WTC11 (cell line): Measurements from ENCODE around the gene USP2. TPM values are rescaled to one million over a fixed set of nuclear protein-coding genes. Genes with fewer than 3 reads are reported as not detected.

Experiments
- ATAC-seq: fragments of 200-7000 bp; cut with Tn5 transposase; 2 replicates; pipeline ENCODE4 v1.10.0; 2021; ENCODE audit warnings: mild to moderate bottlenecking, moderate library complexity
- CTCF ChIA-PET: fragments of 300-600 bp; sonication (Branson Sonifier 250); formaldehyde crosslinking; loops from one replicate; lab custom pipeline; 2021; ENCODE audit warnings: antibody characterized with exemption; lab: Charles Lee
- POLR2A ChIA-PET: fragments of 350-600 bp; sonication (Branson Sonifier 250); formaldehyde crosslinking; loops from one replicate; lab custom pipeline; 2021; ENCODE audit warnings: antibody characterized with exemption; lab: Charles Lee
- DNase-seq: peaks from one replicate; pipeline ENCODE4 v3.0.0; 2021; ENCODE audit warnings: low spot score
- H3K27ac Mint-ChIP-seq: 2 replicates; pipeline ENCODE4 v1.8.0; 2021; ENCODE audit warnings: mixed read lengths
- H3K27me3 Mint-ChIP-seq: 2 replicates; pipeline ENCODE4 v1.8.0; 2021; ENCODE audit warnings: low read depth, mild to moderate bottlenecking, moderate library complexity, mixed read lengths
- H3K36me3 Mint-ChIP-seq: 2 replicates; pipeline ENCODE4 v1.8.0; 2021; ENCODE audit warnings: mixed read lengths
- H3K4me1 Mint-ChIP-seq: 2 replicates; pipeline ENCODE4 v1.8.0; 2022; ENCODE audit warnings: mixed read lengths
- H3K4me3 Mint-ChIP-seq: 2 replicates; pipeline ENCODE4 v1.8.0; 2021; ENCODE audit warnings: mild to moderate bottlenecking, moderate library complexity, mixed read lengths
- H3K9me3 Mint-ChIP-seq: 2 replicates; pipeline ENCODE4 v1.8.0; 2021; ENCODE audit warnings: mixed read lengths
- ATF6 ChIP-seq: sonication (generic); formaldehyde crosslinking; IDR thresholded peaks from 2 replicates; pipeline ENCODE4 v1.8.1; 2023; ENCODE audit warnings: mild to moderate bottlenecking, missing genetic modification reagents
- ZBTB21 ChIP-seq: sonication (generic); formaldehyde crosslinking; IDR thresholded peaks from 2 replicates; pipeline ENCODE4 v1.8.1; 2023; ENCODE audit warnings: mild to moderate bottlenecking, missing genetic modification reagents, borderline replicate concordance
- ZBTB43 ChIP-seq: sonication (generic); formaldehyde crosslinking; IDR thresholded peaks from 2 replicates; pipeline ENCODE4 v1.8.1; 2023; ENCODE audit warnings: mild to moderate bottlenecking, missing genetic modification reagents
- ZNF121 ChIP-seq: sonication (generic); formaldehyde crosslinking; IDR thresholded peaks from 2 replicates; pipeline ENCODE4 v1.8.0; 2023; ENCODE audit warnings: missing genetic modification reagents
- ZNF281 ChIP-seq: sonication (generic); formaldehyde crosslinking; IDR thresholded peaks from 2 replicates; pipeline ENCODE4 v1.8.0; 2023; ENCODE audit warnings: mild to moderate bottlenecking, missing genetic modification reagents
- ZNF317 ChIP-seq: sonication (generic); formaldehyde crosslinking; IDR thresholded peaks from 2 replicates; pipeline ENCODE4 v1.8.1; 2023; ENCODE audit warnings: low read depth, mild to moderate bottlenecking, moderate library complexity, missing genetic modification reagents, borderline replicate concordance
- total RNA-seq: library from RNA; stranded (reverse); gene quantifications from 3 replicates; pipeline ENCODE4 v1.2.3, GENCODE V29; 2021
- TF ChIP-seq, protein P1 (sequence below): fragments of 250-450 bp; sonication (Bioruptor Pico); conservative IDR thresholded peaks from 2 replicates; pipeline ENCODE4 v1.9.0; 2021; ENCODE audit warnings: mild to moderate bottlenecking
- TF ChIP-seq, protein P2 (sequence below): sonication (generic); formaldehyde crosslinking; IDR thresholded peaks from 2 replicates; pipeline ENCODE4 v1.8.0; 2023; ENCODE audit warnings: missing genetic modification reagents, mild to moderate bottlenecking, borderline replicate concordance

Gene USP2
- total RNA-seq, 1 experiment from 2014 or later, result 8.0 TPM

- TF ChIP-seq ZBTB43 (CRISPR knock-in tag) (no peak), ZBTB21 (CRISPR knock-in tag) (no peak), ZNF317 (CRISPR knock-in tag) (no peak), ATF6 (CRISPR knock-in tag) (no peak), ZNF281 (CRISPR knock-in tag) (no peak)
- TF ChIP-seq, protein P1, sequence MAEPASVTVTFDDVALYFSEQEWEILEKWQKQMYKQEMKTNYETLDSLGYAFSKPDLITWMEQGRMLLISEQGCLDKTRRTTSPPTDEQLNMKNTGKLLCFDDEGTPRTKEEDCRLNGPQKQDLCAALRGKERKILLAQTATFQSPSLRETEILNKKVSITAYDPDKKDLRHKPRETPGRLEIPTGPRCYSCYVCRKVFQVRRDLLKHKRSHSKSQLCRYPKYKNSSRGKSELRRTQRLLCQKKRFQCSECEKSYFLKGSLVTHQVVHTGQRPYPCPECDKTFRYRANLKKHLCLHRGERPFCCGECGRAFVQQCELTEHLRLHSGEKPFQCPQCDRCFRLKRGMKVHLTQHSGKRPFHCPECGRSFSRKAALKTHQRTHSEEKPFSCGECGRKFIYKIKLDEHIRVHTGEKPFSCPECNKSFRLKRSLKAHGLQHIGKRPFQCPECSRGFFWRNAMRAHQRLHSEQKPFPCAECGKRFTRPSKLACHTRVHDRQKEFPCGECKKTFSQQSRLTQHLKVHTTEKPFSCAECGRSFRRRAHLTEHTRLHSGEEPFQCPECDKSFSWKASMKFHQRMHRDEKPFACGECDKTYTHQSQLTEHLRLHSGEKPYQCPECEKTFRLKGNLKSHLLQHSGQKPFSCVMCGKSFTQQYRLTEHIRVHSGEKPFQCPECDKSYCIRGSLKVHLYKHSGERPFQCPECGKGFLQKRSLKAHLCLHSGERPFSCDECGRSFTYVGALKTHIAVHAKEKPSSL (CRISPR knock-in tag), result no peak
Measured at GRCh38 chr11:119419246-119419645, 37.8 kb upstream of the USP2 start (continued).

DNA sequence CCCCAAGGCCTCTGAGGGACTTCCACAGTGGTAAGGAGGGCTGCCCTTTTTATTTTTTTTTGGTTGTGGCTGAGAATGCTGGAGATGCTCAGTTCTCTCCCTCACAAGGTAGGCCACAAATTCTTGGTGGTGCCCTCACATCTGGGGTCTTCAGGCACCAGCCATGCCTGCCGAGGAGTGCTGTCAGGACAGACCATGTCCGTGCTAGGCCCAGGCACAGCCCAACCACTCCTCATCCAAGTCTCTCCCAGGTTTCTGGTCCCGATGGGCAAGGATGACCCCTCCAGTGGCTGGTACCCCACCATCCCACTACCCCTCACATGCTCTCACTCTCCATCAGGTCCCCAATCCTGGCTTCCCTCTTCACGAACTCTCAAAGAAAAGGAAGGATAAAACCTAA is 37.3 kb upstream of the USP2 start:
- ATAC-seq (no peak), DNase-seq (no peak)
- Mint-ChIP-seq H3K27me3 (peaks cover 3% of the 10 kb centered on the region; the same call in 1 of the 2 replicates), H3K9me3 (peaks cover 5% of the 10 kb centered on the region), H3K4me1 (peaks cover 61% of the 10 kb centered on the region), H3K4me3 (peak overlapping the region; percentile 29; the same call in 1 of the 2 replicates), H3K27ac (peak overlapping the region; percentile 97), H3K36me3 (peaks cover 42% of the 10 kb centered on the region)
- CTCF ChIA-PET, result interaction anchor here (2.6 to 7.0 kb wide), 2 partner anchors 56 to 80 kb away, joined by 14 to 43 read pairs; no protein-coding TSS in a partner anchor
- POLR2A ChIA-PET, result no interaction called here
- no peak for TF ChIP-seq ZNF121
- TF ChIP-seq, protein P2, sequence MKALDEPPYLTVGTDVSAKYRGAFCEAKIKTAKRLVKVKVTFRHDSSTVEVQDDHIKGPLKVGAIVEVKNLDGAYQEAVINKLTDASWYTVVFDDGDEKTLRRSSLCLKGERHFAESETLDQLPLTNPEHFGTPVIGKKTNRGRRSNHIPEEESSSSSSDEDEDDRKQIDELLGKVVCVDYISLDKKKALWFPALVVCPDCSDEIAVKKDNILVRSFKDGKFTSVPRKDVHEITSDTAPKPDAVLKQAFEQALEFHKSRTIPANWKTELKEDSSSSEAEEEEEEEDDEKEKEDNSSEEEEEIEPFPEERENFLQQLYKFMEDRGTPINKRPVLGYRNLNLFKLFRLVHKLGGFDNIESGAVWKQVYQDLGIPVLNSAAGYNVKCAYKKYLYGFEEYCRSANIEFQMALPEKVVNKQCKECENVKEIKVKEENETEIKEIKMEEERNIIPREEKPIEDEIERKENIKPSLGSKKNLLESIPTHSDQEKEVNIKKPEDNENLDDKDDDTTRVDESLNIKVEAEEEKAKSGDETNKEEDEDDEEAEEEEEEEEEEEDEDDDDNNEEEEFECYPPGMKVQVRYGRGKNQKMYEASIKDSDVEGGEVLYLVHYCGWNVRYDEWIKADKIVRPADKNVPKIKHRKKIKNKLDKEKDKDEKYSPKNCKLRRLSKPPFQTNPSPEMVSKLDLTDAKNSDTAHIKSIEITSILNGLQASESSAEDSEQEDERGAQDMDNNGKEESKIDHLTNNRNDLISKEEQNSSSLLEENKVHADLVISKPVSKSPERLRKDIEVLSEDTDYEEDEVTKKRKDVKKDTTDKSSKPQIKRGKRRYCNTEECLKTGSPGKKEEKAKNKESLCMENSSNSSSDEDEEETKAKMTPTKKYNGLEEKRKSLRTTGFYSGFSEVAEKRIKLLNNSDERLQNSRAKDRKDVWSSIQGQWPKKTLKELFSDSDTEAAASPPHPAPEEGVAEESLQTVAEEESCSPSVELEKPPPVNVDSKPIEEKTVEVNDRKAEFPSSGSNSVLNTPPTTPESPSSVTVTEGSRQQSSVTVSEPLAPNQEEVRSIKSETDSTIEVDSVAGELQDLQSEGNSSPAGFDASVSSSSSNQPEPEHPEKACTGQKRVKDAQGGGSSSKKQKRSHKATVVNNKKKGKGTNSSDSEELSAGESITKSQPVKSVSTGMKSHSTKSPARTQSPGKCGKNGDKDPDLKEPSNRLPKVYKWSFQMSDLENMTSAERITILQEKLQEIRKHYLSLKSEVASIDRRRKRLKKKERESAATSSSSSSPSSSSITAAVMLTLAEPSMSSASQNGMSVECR (CRISPR knock-in tag), result 0 out of 2 replicates have a peak, but pooled peaks have one; percentile 53
